HepG2 (cell line): ENCODE results near the gene PSPH. TPM values are rescaled to one million over a fixed set of nuclear protein-coding genes. Genes with fewer than 3 reads are reported as not detected.
A peak's percentile ranks its signal among the peaks of the same experiment; 100 is the strongest.

Experiments used
- CERS6 ChIP-seq: sonication (generic); formaldehyde crosslinking; IDR thresholded peaks from 2 replicates; pipeline ENCODE4 v1.5.0; 2020; ENCODE audit warnings: missing genetic modification reagents
- FOSL1 ChIP-seq: sonication (generic); formaldehyde crosslinking; IDR thresholded peaks from 2 replicates; pipeline ENCODE4 v1.9.0; 2021; ENCODE audit warnings: missing genetic modification reagents, borderline replicate concordance
- KAT7 ChIP-seq: IDR thresholded peaks from 2 replicates; pipeline ENCODE4 v1.6.1; 2018; ENCODE audit warnings: borderline replicate concordance, missing compliant biosample characterization
- KIAA2018 ChIP-seq: sonication (generic); formaldehyde crosslinking; IDR thresholded peaks from 2 replicates; pipeline ENCODE4 v1.5.0; 2020; ENCODE audit warnings: mild to moderate bottlenecking, missing genetic modification reagents, borderline replicate concordance
- MLX ChIP-seq: IDR thresholded peaks from 2 replicates; pipeline ENCODE4 v1.6.1; 2016
- NR0B2 ChIP-seq: sonication (generic); formaldehyde crosslinking; IDR thresholded peaks from 2 replicates; pipeline ENCODE4 v1.4.0; 2020; ENCODE audit warnings: mild to moderate bottlenecking, missing genetic modification reagents
- PITX1 ChIP-seq: sonication (generic); formaldehyde crosslinking; IDR thresholded peaks from 2 replicates; pipeline ENCODE4 v1.5.1; 2020; ENCODE audit warnings: mild to moderate bottlenecking, missing genetic modification reagents
- SIX1 ChIP-seq: sonication (generic); formaldehyde crosslinking; IDR thresholded peaks from 2 replicates; pipeline ENCODE4 v1.4.0; 2020; ENCODE audit warnings: missing genetic modification reagents, borderline replicate concordance
- SP4 ChIP-seq: sonication (generic); formaldehyde crosslinking; IDR thresholded peaks from 2 replicates; pipeline ENCODE4 v1.8.1; 2023; ENCODE audit warnings: mild to moderate bottlenecking, missing genetic modification reagents
- TAF1 ChIP-seq: sonication (generic); formaldehyde crosslinking; IDR thresholded peaks from 2 replicates; pipeline ENCODE4 v1.4.0; 2020; ENCODE audit warnings: missing genetic modification reagents
- TSC22D2 ChIP-seq: sonication (generic); formaldehyde crosslinking; IDR thresholded peaks from 2 replicates; pipeline ENCODE4 v1.5.1; 2020; ENCODE audit warnings: missing genetic modification reagents, mild to moderate bottlenecking, borderline replicate concordance
- ZBTB42 ChIP-seq: sonication (generic); formaldehyde crosslinking; IDR thresholded peaks from 2 replicates; pipeline ENCODE4 v1.5.0; 2020; ENCODE audit warnings: mild to moderate bottlenecking, missing genetic modification reagents
- ZKSCAN5 ChIP-seq: sonication (generic); formaldehyde crosslinking; IDR thresholded peaks from 2 replicates; pipeline ENCODE4 v1.5.1; 2020; ENCODE audit warnings: mild to moderate bottlenecking, missing genetic modification reagents
- ZNF124 ChIP-seq: sonication (generic); formaldehyde crosslinking; IDR thresholded peaks from 2 replicates; pipeline ENCODE4 v1.4.0; 2020; ENCODE audit warnings: missing genetic modification reagents
- ZNF251 ChIP-seq: sonication (generic); formaldehyde crosslinking; IDR thresholded peaks from 2 replicates; pipeline ENCODE4 v1.9.0; 2021; ENCODE audit warnings: mild to moderate bottlenecking, missing genetic modification reagents
- ZNF253 ChIP-seq: sonication (generic); formaldehyde crosslinking; IDR thresholded peaks from 2 replicates; pipeline ENCODE4 v1.8.0; 2022; ENCODE audit warnings: mild to moderate bottlenecking, missing genetic modification reagents, borderline replicate concordance
- ZNF337 ChIP-seq: sonication (generic); formaldehyde crosslinking; IDR thresholded peaks from 2 replicates; pipeline ENCODE4 v1.5.1; 2020; ENCODE audit warnings: missing genetic modification reagents, low read depth, mild to moderate bottlenecking, borderline replicate concordance
- ZNF629 ChIP-seq: sonication (generic); formaldehyde crosslinking; conservative IDR thresholded peaks from 2 replicates; pipeline ENCODE4 v1.5.0; 2020; ENCODE audit warnings: missing genetic modification reagents
- ZNF740 ChIP-seq: sonication (generic); formaldehyde crosslinking; IDR thresholded peaks from 2 replicates; pipeline ENCODE4 v1.4.0; 2020; ENCODE audit warnings: missing genetic modification reagents
- polyA plus RNA-seq, 8 experiments: library from polyadenylated mRNA; depleted of rRNA in 3 of 8; stranded (reverse) in 7 of 8; unstranded in 1 of 8; fragments of >200 nt; fragmentation: Illumina TruSeq in 4 of 8; extraction: Trizol in 4 of 8; gene quantifications; 2 replicates each; pipeline versions ENCODE4 v1.2.1 to v1.2.3, GENCODE V29; 2011 to 2016; ENCODE audit warnings: low read depth in 4 of 8, missing spikeins in 1 of 8, mixed read lengths in 1 of 8; ENCODE audit not compliant: insufficient read depth in 1 of 8
- total RNA-seq, 5 experiments: library from RNA; depleted of rRNA; stranded (reverse); fragments of >200 nt; fragmentation: Illumina TruSeq; extraction: Trizol; gene quantifications; 2 replicates each; pipeline ENCODE4 v1.2.3, GENCODE V29; 2016; ENCODE audit warnings: low read depth in 1 of 5

The PSPH gene
- total and polyA plus RNA-seq, 2 of the 13 experiments (the other 11 are each of a cell fraction or from before 2014, with no cell fraction given) = 85.5 to 124 TPM

- TF ChIP-seq ZNF629 (no peak), ZBTB42 (no peak), TSC22D2 (CRISPR knock-in tag) (no peak; the same call in 1 of the 2 replicates), TAF1 (CRISPR knock-in tag) (peak; percentile 89), FOSL1 (CRISPR knock-in tag) (no peak), ZNF253 (CRISPR knock-in tag) (no peak), KIAA2018 (CRISPR knock-in tag) (no peak), ZNF740 (CRISPR knock-in tag) (no peak), CERS6 (CRISPR knock-in tag) (no peak), ZNF124 (no peak), SIX1 (CRISPR knock-in tag) (0 out of 2 replicates have a peak, but pooled peaks have one; percentile 22), ZKSCAN5 (CRISPR knock-in tag) (no peak), PITX1 (peak; percentile 57; the same call in 1 of the 2 replicates), SP4 (CRISPR knock-in tag) (peak; percentile 79), ZNF337 (CRISPR knock-in tag) (no peak), MLX (no peak), KAT7 (CRISPR knock-in tag) (peak; percentile 83; the same call in 1 of the 2 replicates), NR0B2 (CRISPR knock-in tag) (no peak), ZNF251 (CRISPR knock-in tag) (no peak)
Observed at GRCh38 chr7:56033671-56034432, 17.4 kb downstream of the PSPH start (continued).
